Progenitor cell of endocrine pancreas (in vitro differentiated cells): Measurements from ENCODE around the gene GTPBP6. TPM values are rescaled to one million over a fixed set of nuclear protein-coding genes. Genes with fewer than 3 reads are reported as not detected.
"Not testable (repeated sequence)": the region's sequence is repeated elsewhere in the genome, so short reads cannot be mapped to it uniquely, and the experiment has no call there.

Experiments
- DNase-seq: peaks from one replicate; pipeline ENCODE4 v3.0.0; 2021; ENCODE audit warnings: low spot score; ENCODE audit not compliant: unreplicated experiment
- H3K27ac Mint-ChIP-seq: 2 replicates; pipeline ENCODE4 v1.8.0; 2021; ENCODE audit warnings: mild to moderate bottlenecking, moderate library complexity, mixed read lengths
- H3K27me3 Mint-ChIP-seq: 2 replicates; pipeline ENCODE4 v1.8.0; 2021; ENCODE audit warnings: mixed read lengths
- H3K36me3 Mint-ChIP-seq: 2 replicates; pipeline ENCODE4 v1.8.0; 2022; ENCODE audit warnings: mixed read lengths; ENCODE audit not compliant: insufficient read depth
- H3K4me1 Mint-ChIP-seq: 2 replicates; pipeline ENCODE4 v1.8.0; 2021; ENCODE audit warnings: low read depth, mixed read lengths
- H3K4me3 Mint-ChIP-seq: 2 replicates; pipeline ENCODE4 v1.8.0; 2021; ENCODE audit warnings: low read depth, mild to moderate bottlenecking, moderate library complexity, mixed read lengths
- H3K9me3 Mint-ChIP-seq: 2 replicates; pipeline ENCODE4 v1.8.0; 2021; ENCODE audit warnings: low read depth, mixed read lengths
- CTCF ChIP-seq: fragments of 200-600 bp; sonication (generic); IDR thresholded peaks from one replicate; pipeline ENCODE4 v1.5.0; 2021; ENCODE audit warnings: antibody characterized with exemption, mild to moderate bottlenecking; ENCODE audit not compliant: unreplicated experiment
- total RNA-seq: library from RNA; stranded (reverse); gene quantifications from 2 replicates; pipeline ENCODE4 v1.2.1, GENCODE V29; 2021

The GTPBP6 gene
- total RNA-seq, 1 donor from 2014 or later: 72.7 TPM

DNA sequence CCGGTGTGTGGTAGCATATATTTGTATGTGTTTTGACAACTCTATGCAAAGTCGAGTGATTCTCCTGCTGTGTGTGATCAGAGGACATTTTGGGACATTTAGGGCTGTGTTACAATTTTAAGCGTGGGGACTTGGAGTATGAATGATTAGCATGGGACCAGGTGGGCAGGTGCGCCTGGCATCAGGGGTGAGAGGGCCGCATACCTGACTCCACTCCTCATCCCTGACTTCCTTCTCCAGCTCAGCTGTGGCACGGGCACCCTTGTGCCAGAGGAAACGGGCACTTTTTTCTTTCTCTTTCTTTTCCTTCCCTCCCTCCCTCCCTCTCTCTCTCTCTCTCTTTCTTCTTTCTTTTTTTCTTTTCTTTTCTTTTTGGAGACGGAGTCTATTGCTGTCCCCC lies 53.1 kb downstream of the GTPBP6 start:
- no peak for TF ChIP-seq CTCF
- no peaks in the 10 kb centered on the region for H3K9me3 Mint-ChIP-seq
- no peaks in the 10 kb centered on the region for H3K36me3 Mint-ChIP-seq
- no peak overlapping the region for H3K4me3 Mint-ChIP-seq
- H3K27ac Mint-ChIP-seq: no peak overlapping the region
- no peak for DNase-seq
- peaks cover 15% of the 10 kb centered on the region for H3K4me1 Mint-ChIP-seq
- H3K27me3 Mint-ChIP-seq: no peaks in the 10 kb centered on the region

- no peak for DNase-seq
- Mint-ChIP-seq H3K4me3 (no peak overlapping the region), H3K4me1 (peaks cover 17% of the 10 kb centered on the region), H3K27ac (no peak overlapping the region), H3K9me3 (no peaks in the 10 kb centered on the region), H3K27me3 (no peaks in the 10 kb centered on the region), H3K36me3 (no peaks in the 10 kb centered on the region)
- no peak for TF ChIP-seq CTCF
Observed at GRCh38 chrX:264634-265455, 53.8 kb downstream of the GTPBP6 start.

- not testable (repeated sequence) for H3K4me3 Mint-ChIP-seq, H3K27me3 Mint-ChIP-seq, H3K9me3 Mint-ChIP-seq, H3K36me3 Mint-ChIP-seq, H3K27ac Mint-ChIP-seq, DNase-seq
- peaks cover 19% of the 10 kb centered on the region for H3K4me1 Mint-ChIP-seq
Observed at GRCh38 chrX:264006-264405, 54.6 kb downstream of the GTPBP6 start.

DNA sequence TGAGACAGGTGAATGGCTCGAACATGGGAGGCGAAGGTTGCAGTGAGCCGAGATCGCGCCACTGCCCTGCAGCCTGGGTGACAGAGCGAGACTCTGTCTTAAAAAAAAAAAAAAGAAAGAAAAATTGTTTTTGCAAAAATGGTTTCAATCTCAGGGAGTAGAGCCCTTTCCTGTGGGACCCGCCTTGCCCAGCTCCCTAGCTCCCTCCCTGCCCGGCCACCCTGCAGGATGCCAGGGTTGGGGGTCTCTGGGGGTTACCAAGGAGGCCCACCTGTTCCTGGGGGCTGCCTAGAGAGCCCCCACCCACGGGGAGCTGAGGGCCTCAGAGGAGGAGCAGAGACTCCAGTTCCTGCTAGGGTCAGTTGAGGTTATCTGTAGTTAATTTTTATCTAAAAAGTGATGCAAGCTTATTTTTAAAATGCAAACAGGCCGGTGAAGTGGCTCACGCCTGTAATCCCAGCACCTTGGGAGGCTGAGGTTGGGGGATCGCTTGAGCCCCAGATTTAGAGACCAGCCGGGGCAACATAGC lies 56.2 kb downstream of the GTPBP6 start:
- DNase-seq: no peak
- no peaks in the 10 kb centered on the region for H3K9me3 Mint-ChIP-seq
- peak overlapping the region; percentile 69 for H3K27ac Mint-ChIP-seq
- no peaks in the 10 kb centered on the region for H3K36me3 Mint-ChIP-seq
- no peak for TF ChIP-seq CTCF
- no peak overlapping the region for H3K4me3 Mint-ChIP-seq
- H3K27me3 Mint-ChIP-seq: no peaks in the 10 kb centered on the region
- H3K4me1 Mint-ChIP-seq: peaks cover 19% of the 10 kb centered on the region

DNA sequence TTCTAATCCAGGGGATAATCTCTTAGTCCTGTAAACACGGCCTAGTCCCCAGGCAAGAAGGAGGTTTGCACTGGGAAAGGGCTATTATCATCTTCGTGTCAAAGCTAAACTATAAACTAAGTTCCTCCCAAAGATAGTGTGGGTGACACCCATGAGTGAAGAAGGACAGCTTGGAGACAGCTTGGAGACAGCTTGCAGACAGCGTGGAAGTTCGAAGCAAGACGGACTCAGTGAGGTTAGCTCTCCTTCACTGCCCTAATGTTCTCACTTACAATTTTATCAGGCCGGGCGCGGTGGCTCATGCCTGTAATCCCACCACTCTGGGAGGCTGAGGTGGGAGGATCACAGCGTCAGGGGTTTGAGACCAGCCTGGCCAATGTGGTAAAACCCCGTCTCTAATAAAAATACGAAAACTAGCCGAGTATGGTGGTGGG lies 56.7 kb downstream of the GTPBP6 start:
- H3K27me3 Mint-ChIP-seq: no peaks in the 10 kb centered on the region
- no peaks in the 10 kb centered on the region for H3K36me3 Mint-ChIP-seq
- peak overlapping the region; percentile 71 for H3K27ac Mint-ChIP-seq
- no peak for DNase-seq
- no peak overlapping the region for H3K4me3 Mint-ChIP-seq
- peaks cover 19% of the 10 kb centered on the region for H3K4me1 Mint-ChIP-seq
- no peaks in the 10 kb centered on the region for H3K9me3 Mint-ChIP-seq
- TF ChIP-seq CTCF: no peak
